ENCODE data around the gene MAP6.

MAP6 gene

DNA sequence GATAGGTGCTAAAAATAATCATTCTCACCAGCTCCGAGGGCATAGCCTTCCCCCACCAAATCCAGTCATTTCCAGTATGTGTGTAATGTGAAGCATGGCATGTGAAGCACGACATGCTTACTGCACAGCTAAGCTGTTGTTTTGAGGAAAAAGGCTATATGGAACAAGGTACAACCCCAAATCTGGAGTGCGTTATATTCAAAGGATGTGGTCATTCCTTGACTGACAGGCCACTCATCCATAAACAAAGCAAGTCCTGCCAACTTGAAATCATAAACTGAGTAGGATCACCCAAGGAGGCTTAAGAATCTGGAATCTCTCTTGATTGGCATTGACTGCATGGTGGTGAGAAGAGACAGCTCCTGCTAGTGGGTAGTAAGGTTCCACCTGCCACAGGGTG, 3.7 kb downstream of the MAP6 start:
- no peak for DNase-seq

DNA sequence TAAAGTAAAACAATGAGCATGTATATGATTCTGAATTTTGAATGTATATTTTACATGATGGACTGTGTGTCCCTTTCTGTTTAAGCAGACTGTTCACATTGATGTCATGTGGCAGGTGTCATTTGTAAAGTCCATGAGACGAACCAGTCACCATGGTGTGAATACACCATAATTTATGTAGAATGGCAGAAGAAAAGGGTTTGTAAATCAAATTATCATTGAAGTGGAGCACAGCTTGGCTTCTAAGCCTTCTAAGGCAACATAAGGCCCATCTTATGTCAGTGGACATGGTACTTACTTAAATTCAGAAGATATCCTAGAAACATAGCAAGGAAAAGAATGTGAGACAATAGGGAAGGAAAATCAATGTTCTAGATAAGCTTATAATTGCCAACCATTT, 4.4 kb downstream of the MAP6 start:
- DNase-seq = no peak

DNA sequence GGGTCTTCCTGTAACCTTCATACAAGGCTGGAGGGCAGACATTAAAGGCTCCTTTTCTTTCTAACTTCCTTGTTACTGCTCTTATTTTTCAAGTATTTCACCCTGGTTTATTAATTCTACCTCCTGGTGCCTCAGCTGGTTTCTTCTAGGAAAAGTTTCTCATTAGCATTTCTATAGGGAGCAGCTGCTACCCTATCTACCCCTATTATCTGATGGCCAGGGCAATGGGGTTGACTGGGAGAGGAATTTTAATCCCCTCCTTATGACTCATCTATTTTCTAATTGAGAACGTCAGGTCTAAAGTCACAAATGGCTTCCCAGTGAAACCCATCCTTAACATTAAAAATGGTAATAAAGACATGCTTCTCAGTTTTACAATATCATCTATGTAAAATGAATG, 5.0 kb downstream of the MAP6 start:
- DNase-seq = no peak

DNA sequence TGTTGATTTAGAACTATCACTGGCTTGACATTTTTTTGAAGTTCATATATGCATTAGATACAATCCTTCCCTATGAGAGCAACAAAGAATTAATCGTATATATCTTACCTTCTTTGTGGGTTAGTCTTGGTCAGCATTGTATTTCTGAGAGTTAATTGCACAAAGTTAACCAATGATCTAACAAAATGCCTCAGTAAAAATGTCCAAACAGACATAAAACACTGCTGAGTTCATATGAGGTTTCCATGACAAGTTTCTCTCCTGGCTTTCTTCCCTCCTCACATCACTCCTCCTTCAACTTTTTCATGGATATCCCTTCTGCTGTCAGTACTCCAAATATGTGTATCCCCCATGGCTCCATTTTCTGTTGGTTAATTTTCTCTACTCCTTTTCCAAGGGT, 9.0 kb downstream of the MAP6 start:
- DNase-seq = no peak

DNA sequence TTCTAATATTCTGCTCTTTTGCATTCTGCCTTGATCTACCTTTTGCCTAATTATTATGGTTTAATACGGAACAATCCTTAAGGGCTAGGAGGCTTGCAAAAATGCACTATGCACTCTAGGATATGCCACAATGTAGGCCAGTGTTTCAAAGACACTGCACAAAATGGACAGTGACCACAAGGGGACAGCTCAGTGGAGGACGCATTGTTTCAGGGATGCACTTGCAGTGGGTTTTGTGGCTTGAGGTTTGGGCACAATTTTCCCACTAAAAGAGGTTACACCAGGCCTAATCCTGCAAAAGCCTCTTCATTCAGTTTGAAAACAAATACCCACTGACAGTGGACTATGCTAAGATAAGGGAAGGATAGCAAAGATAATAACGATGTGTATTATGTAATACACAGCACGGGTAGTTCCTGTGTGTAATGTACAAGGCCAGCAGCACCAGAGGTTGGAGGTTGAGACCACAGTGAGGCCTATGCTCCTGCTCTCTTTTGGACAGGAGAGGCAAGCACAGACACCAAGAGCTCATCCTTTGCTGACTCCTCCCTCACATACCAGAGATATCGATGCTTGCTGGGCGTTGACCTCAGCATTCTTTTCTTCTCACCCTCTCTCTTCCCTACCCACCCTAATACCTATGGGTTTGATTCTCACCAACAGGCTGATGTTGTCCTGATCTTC, 12.7 kb downstream of the MAP6 start:
- DNase-seq = no peak

DNA sequence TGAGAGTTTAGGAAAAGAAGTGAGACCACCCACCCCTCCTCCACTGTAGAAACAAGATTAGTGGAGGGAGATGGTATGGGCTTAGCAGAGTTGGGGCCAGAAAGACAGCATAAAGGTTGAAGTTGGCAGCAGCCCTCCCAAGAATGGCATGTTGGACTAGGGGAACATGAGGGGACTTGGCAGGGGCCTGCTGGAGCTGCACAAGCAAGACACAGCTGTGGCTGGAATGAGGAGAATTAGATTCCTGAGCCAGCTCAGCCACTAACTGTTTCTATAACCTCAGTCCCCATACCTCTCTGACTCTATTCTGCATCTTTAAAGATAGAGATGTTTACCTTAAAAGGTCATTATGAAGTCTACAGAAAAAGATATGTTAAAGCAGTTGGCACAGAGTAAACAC, 13.2 kb downstream of the MAP6 start:
- no peak for DNase-seq

DNA sequence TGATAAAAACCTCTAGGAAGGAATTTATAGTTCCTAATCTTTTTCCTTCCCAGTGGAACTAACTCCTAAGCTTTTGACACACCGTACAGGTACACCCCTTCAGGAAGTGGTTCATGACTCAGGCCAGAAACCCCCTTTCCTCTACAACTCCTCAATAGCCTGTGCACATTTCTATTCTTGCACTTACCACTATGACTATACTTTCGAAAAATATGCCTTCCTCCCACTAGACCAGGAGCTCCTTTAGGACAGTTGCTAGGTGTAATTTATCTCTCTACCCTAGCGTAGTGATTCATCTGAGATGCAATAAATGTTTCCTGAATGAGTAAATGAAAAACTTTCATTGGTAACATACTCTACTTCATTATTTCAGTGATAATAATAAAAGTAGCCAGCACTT, 14.5 kb downstream of the MAP6 start:
- DNase-seq = no peak

DNA sequence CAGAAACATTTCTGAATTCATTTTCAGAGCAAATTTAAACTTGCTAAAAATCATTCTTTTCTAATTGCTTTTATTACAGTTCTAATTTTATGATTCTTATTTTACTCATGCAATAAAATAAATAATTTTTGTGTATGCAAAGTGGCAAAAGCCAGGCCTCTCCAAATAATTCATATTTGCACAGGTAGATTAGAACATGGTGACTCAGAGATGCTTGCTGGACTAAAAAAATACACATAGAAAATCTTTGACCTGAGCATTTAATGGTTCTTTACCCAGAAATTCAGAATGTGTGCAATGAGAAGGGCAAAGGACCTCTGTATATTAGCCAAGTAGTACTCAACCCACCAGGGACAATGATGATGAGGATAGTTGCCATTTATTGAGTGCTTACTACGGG, 15.3 kb downstream of the MAP6 start:
- DNase-seq = no peak

DNA sequence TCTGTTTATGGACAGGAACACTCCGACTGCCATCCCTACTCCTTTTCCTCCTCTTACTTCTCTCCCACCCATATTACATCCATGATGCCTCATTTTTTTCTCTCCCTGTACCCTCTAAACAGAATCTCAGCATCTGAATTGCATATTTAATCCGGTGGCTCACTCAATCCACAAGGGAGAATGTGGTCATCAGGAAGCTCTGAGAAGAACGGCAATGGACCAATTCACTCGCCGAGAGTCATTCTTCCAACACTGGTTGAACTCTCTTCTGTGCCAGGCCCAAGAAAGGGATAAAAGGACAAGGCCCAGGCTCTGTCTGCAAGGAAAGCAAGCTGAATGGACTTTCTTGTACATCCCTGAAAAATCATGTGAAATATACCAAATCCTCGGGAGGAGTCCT, 15.9 kb downstream of the MAP6 start:
- no peak for DNase-seq

DNA sequence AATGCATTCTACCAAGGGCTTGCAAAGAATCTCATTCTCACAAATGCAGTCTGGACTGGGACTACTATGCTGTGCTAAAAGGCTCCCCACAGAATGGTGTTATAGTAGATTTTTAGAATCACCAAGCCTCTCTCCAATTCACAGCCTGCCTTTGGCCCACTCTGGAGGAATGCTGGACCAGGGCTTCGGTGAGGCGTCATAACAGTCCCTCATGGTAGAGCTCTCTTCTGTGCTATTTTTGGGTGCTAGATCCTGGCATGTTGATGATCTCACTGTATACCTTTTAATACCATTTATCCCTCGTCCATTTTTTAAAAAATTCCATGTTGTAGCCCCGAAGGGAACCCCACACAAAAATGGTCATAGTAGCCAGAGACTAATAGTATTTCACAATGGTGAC, 17.6 kb downstream of the MAP6 start:
- no peak for DNase-seq

DNA sequence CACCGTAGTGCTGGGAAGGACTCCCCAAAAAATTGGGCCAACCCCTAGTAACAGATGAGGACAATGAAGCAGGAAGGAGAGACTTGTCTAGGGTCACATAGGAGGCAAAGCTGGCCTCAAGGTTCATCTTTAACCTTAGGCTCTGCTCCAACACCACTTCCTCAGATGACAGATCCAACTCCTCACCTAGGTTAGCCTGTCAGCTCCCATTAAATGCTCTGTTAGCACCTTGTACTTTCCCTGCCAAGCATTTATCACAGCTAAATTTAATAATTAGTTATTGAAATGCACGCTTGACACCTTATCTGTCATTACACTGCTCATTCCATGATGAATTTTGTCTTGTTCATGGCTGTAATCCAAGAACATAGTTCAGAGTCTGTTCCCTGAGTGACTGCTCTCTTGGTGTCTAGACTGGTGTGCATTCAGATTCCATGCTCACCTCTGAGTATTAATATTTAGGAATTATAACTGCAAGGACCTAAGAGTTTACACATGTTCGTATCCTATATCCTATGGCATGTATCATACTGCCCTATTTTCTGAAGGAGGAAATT, 18.6 kb downstream of the MAP6 start:
- no peak for DNase-seq

DNA sequence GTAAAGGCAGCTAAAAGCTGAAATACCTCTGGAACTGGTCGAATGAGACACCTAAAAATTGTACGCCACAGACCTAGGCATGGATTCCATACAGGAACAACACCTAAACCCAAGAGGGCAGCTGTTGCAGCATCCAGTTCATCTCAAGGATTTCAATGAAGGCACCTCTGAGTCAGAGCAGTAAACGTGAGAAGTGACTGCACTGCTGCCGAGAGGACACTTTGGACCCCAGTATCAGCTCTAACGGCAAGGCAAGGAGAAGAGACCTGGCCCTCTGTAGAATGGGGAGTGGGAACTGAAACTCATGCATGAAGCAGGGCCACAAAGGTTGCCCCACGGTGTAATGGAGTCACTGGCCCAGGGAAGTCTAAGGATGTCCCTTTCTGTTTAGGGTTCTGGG, 23.9 kb downstream of the MAP6 start:
- no peak for DNase-seq

DNA sequence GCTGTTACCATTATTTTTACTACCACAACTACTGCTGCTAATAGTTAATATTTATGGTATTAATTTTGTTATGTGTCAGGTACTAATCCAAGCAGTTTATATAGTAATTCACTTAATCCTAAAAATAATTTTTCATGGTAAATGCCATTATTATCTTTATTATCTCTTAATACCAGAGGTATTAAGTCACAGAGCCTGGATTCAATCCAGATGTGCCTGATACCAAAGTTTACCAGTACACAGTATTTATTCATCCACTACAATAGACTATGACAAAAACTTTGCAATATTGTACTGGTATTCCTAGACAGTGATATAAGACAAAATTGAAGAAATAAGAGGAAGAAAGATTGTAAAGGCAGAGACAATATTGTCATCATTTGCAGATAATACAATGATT, 24.5 kb downstream of the MAP6 start:
- DNase-seq = no peak

DNA sequence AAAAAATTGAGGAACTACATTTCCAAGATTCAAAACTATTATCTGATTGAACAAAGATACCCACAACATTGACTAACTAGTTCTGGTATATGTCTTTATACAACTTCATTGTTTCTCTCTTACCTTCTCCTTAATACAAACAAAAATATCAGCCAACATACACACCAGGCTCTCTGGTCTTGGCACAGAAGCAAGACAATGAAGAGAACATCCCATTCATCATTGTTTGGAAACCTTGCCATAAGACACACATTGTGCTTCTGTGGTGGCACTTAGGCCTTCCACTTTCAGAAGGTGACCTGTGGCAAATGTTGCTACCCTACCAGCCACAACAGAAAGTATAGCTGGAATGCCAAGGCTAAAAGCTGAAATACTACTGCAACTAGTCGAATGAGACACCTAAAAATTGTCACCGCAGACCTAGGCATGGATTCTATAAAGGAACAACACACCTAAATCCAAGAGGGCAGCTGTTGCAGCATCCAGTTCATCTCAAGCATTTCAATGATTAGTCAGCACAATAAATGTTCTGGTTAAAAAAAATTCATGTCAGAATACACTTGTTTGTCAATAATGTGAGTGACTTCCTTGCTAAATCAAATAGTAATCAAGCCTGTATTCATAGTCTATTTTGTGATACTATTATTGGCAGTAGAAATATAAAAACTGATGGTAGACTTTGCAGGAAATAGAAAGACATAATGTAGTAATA, 26.3 kb downstream of the MAP6 start:
- DNase-seq = no peak

DNA sequence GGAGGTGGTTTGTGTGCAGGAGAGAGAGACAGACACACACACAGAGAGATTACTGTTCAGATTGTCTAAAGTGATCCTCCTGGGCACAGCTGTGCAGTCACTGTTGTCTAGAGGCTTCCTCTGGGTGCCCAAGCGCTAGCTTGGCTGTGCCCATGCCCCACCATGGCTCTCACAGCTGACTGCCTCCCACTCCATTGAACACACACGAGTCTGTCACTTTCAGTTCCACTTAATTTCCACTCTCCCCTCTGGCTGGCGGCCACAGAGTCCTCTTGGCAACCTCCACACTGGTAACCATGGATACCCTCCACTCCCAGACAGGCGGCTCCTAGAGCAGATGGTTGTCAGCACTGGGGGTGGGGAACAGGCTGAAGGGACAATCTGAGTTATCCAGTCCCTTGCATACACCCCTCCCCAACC, 29.1 kb downstream of the MAP6 start:
- DNase-seq = no peak

DNA sequence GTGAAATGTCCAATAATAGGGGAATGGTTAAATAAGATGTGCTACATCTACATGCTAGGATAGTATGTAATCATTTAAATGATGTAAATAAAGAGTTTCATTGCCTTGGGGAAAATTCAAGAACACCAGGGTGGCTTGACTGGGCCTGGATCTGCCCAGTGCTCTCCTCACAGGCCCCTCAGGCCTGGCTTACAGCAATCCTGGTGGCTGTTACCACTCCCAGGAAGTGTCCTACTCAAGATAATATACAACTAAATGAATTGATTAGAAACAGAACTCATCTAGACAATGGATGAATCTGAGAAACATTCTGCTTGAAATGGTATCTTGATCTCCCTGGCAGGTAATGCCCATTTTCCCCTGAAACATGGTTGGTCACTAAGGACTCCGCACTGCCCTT, 30.8 kb downstream of the MAP6 start:
- no peak for DNase-seq

DNA sequence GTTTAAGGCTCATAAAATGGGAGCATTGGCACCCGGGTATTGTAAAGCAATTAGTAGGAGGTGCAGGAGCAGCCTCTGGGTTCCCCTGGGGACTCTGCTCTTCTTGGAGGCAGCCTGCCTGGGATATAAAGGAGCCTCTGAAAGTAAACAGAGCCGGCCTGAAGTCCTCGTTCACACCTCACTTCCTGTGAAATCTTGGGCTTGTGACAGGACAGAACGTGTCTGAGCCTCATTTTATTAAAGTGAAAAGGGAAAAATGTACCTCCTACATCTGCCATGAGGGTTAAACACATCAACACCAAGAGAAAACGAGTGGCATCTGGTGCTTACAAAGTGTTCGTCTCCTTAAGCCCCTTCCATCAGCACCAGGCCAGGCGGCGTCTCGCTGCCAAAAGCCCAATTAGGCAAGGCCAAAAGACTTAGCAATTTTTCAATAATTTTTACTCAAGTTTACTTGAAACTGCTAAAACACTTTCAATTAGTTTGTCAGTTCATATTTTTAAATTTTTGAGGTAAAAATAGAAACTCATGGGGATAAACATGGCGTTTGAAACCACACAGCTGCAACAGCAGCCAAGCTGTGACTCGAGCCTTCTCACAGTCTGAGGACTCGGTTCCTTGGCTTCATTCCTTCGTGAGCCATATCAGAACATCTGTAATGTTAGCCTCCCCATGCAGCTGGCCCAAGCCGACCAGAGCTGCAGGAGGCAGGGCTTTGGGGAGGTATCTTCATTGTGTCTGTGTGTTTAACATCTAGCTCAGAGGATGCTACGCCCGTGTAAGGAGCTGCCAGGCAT, 33.6 kb downstream of the MAP6 start:
- DNase-seq = no peak

DNA sequence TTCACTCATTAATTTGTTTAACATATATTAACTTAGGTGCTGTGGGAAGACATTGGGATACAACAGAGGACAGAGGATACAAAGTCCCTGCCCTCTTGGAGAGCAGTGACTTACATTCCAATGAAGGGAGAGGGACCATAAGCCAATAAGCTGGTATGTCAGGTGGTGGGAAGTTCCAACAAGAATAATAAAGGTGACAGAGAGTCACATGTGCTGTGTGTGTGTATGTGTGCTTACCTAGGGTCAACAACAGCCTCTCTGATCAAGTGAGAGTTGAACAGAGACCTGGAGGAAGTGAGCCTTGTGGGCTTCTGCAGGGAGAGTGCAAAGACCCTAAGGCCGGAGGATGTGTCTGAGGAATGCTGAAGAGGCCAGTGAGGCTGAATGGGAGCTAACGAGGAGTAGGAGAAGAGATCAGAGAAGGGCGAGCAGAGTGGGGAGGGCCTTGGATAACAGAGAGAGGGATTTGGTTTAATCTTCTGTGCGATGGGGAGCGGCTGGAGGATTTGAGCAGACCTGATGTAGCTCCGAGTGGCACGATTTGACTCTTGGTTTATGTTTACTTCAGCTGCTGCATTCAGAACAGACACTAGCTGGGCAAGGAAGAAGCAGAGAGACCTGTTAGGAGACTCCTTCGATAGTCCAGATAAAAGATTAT, 35.3 kb downstream of the MAP6 start:
- no peak for DNase-seq

DNA sequence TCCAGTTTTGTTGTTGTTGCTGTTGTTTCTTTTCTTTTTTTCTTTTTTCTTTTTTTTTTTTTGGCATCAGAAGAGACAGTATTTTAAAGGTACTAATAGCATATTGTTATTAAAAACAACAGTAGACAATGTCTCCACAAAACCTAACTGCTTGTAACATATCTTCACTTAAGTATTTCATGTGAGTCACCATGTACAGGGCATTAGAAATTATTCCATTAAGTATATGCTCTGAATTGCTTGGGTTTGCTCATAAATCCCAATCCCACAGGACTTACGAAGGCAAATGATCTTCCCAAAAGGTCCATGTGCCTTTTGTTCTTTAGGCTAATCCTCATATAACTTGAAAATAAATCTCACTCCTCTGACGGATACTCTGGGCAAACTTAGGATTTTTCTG, 35.9 kb downstream of the MAP6 start:
- no peak for DNase-seq

DNA sequence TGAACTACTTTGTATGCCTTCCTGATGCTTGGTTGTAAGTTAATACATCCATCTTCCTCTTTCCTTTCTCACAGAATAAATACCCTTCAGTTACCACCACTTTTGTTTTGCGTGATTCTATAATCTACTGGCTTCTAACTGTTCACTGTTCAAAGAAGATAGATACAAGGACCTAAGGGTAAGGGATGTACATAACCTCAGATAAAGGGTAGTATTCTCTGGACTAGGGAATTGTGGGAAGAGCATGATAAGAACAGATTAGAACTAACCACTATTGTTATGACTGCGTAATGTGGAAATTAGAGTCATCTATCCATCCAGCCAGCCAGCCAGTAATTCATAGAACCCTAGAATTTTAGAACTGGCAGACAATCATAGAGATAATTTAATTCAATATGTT, 36.4 kb downstream of the MAP6 start:
- no peak for DNase-seq

DNA sequence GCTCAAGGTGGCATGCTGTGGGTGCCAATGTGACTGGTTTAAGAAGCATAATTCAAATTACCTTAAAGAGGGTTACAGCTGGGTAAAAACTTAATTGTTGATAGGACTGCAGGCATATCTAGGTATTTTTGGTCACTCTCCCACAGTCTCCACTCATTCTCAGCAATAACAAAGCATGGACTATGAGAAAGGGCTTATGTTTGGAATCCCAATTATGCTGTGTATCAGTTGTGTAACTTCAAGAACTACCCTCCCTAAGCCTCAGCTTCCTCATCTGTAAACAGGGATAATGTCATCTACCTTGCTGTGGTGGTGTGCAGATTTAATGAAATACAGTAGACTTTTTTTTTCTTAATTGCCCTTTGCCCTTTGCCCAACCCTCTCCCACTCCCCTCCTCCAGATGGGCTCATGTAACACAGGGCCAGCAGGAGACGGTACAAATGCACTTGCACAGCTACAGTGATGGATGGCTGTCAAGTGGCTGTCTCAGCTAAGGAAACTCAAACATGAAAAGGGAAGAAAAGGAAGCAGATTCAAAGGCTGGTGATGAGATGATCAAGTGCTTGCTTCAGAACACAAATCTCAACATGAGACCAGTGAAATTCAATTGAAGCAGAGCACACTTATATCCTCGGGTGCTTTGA, 37.6 kb downstream of the MAP6 start:
- no peak for DNase-seq

DNA sequence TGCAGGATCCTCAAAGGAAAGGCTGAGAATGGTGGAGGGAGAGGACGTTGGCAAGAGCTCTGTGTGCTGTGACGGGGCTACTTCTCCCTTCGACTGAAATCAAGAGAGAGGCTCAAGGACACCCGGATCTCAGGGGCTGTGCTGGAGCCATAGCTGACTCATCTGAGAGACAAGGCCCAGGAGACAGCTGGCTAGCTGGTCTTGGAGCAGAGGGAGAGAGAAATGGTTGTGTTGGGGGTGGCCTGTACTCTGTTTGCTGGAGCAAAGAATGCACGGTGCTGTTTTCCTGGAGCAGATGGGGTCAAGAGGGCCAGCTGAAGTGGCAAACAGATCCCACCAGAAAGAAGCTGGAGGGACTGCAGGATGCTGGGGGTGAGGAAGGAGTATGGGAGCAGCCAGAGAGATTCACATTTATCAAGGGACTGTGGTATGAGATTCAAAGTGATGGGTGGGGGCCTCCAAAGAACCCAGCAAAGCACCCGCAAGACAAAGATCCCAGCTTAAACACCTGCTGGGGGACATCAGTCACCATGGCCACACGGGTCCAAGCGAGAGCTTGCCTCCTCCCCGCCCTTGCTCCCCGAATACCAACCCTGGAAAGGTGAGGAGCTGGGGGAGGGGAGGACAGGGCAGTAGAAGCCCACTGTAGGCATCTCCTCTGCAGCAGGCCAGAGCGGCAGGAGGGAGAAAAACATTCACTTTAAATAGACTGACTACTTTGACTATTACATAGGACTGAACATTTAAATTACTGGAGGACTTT, 40.8 kb downstream of the MAP6 start:
- no peak for DNase-seq
